HL-60 (cell line): ENCODE results near the gene BPTF.
"Not testable (repeated sequence)": the region's sequence is repeated elsewhere in the genome, so short reads cannot be mapped to it uniquely, and the experiment has no call there.

Experiments used
- TF ChIP-seq, protein P1 (sequence below): IDR thresholded peaks from one replicate; pipeline ENCODE4 v1.5.1; 2011; ENCODE audit warnings: low read length, control low read depth, inconsistent platforms; ENCODE audit not compliant: insufficient read depth
- TF ChIP-seq, protein P2 (sequence below): IDR thresholded peaks from 2 replicates; pipeline ENCODE4 v1.6.1; 2012; ENCODE audit warnings: low read depth; ENCODE audit not compliant: insufficient replicate concordance

DNA sequence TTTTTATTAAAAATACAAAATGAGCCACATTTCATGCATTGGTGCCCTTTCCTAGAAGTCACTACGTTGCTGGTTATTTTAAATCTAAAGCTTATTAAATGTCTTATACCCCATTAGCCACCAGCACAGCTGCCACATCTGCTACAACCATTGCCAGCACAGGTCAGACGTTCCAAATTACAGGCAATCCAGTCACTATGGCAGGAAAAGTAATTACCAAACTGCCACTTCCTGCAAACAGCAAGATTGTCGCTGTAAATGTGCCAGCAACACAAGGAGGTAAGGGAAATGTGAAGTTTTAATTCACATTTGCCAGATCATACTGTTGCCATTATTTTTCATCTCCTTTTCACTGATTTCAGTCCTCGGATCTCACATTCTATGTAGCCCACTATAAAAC, 103.5 kb downstream of the BPTF start:
- TF ChIP-seq, protein P1, sequence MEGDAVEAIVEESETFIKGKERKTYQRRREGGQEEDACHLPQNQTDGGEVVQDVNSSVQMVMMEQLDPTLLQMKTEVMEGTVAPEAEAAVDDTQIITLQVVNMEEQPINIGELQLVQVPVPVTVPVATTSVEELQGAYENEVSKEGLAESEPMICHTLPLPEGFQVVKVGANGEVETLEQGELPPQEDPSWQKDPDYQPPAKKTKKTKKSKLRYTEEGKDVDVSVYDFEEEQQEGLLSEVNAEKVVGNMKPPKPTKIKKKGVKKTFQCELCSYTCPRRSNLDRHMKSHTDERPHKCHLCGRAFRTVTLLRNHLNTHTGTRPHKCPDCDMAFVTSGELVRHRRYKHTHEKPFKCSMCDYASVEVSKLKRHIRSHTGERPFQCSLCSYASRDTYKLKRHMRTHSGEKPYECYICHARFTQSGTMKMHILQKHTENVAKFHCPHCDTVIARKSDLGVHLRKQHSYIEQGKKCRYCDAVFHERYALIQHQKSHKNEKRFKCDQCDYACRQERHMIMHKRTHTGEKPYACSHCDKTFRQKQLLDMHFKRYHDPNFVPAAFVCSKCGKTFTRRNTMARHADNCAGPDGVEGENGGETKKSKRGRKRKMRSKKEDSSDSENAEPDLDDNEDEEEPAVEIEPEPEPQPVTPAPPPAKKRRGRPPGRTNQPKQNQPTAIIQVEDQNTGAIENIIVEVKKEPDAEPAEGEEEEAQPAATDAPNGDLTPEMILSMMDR, result not testable (repeated sequence)
- TF ChIP-seq, protein P2, sequence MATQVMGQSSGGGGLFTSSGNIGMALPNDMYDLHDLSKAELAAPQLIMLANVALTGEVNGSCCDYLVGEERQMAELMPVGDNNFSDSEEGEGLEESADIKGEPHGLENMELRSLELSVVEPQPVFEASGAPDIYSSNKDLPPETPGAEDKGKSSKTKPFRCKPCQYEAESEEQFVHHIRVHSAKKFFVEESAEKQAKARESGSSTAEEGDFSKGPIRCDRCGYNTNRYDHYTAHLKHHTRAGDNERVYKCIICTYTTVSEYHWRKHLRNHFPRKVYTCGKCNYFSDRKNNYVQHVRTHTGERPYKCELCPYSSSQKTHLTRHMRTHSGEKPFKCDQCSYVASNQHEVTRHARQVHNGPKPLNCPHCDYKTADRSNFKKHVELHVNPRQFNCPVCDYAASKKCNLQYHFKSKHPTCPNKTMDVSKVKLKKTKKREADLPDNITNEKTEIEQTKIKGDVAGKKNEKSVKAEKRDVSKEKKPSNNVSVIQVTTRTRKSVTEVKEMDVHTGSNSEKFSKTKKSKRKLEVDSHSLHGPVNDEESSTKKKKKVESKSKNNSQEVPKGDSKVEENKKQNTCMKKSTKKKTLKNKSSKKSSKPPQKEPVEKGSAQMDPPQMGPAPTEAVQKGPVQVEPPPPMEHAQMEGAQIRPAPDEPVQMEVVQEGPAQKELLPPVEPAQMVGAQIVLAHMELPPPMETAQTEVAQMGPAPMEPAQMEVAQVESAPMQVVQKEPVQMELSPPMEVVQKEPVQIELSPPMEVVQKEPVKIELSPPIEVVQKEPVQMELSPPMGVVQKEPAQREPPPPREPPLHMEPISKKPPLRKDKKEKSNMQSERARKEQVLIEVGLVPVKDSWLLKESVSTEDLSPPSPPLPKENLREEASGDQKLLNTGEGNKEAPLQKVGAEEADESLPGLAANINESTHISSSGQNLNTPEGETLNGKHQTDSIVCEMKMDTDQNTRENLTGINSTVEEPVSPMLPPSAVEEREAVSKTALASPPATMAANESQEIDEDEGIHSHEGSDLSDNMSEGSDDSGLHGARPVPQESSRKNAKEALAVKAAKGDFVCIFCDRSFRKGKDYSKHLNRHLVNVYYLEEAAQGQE, result not testable (repeated sequence)
